ENCODE data around the gene GXYLT2. TPM values are rescaled to one million over a fixed set of nuclear protein-coding genes. Genes with fewer than 3 reads are reported as not detected.

Gene GXYLT2
- total and polyA plus RNA-seq, 5 experiments from 2014 or later = not detected

GRCh38 chr3:72872183-72872582, 15.7 kb upstream of the GXYLT2 start:
- peaks cover 0 to 6% (median 3%) of the 10 kb centered on the region in 5 donors for H3K27me3 Mint-ChIP-seq
- H3K9me3 Mint-ChIP-seq = peaks cover 0 to 3% (median 0%) of the 10 kb centered on the region in 9 donors

DNA sequence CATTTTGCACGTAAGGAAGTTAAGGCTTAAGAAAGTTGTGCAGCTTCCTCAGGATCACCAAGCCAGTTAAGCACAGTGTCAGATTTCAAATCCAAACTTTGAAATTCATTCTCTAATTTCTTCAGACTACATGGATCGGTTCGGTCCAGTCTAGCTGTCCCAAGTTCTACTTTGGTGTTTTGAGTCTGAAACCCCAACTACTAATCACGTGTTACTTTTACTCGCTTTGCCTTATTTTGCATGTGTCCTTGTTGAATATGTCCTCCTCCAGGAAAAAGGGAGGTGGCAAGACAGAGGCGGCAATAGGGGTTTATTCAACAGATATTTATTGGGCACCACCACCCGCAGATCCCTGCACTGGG, 522 bp upstream of the GXYLT2 start:
- Mint-ChIP-seq H3K27me3 (peaks cover 44 to 77% (median 68%) of the 10 kb centered on the region in 5 donors), H3K9me3 (peaks cover 0 to 17% (median 7%) of the 10 kb centered on the region in 9 donors), H3K27ac (no peak overlapping the region), H3K4me1 (peaks cover 9 to 22% (median 15%) of the 10 kb centered on the region in 4 donors), H3K36me3 (peaks cover 0 to 12% (median 7%) of the 10 kb centered on the region in 3 donors), H3K4me3 (peak overlapping the region; percentile 59 to 85 (median 78))
- ATAC-seq (no peak), DNase-seq (no peak)
- POLR2A ChIA-PET = no interaction called here

More at GRCh38 chr3:72872183-72872582, 15.7 kb upstream of the GXYLT2 start:
- no peak for ATAC-seq
- POLR2A ChIA-PET = no interaction called here
- DNase-seq = no peak
- no peak overlapping the region for H3K4me3 Mint-ChIP-seq
- H3K36me3 Mint-ChIP-seq = no peaks in the 10 kb centered on the region
- no peaks in the 10 kb centered on the region for H3K4me1 Mint-ChIP-seq
- H3K27ac Mint-ChIP-seq = peak overlapping the region in 1 of 10 donors; percentile 41

DNA sequence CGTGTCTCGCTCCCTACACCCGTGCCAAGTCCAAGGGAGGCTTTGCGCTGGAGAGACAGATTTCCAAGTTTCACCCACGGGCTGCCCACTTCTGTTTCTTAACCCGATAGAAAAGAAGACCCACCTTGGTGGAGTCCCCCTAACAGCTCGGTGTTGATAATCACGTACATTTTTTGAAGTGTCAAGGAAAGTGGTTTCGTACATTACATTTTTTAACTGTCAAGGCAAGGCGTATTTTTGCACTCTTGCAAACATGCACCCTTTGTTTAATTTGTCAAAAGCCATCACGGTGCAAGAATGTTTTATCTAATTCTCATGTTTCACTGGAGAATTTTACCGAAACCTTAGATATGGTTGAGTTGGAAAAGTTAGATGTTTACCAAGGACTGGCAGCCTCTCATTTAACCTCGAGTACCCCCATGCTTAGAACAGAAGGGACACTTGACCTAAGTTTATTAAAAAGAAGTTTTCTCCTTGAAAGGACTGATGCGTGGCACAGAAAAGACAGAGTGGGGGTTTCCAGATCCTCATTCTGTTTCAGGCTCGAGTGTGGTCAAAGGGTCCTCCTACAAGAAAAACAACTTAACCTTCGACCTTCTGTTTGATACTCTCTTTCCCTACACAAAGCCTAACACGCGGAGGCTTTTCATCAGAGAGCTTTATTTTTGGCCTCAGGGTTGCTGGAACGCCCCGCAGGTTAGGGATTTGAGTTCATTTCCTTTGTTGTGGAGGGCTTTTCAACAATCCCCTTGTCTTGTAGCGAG, 882 bp downstream of the GXYLT2 start:
- Mint-ChIP-seq H3K36me3 (peaks cover 0 to 4% (median 3%) of the 10 kb centered on the region in 3 donors), H3K4me1 (peaks cover 15 to 22% (median 15%) of the 10 kb centered on the region in 4 donors), H3K4me3 (peak overlapping the region; percentile 30 to 76 (median 62)), H3K27me3 (peaks cover 43 to 78% (median 73%) of the 10 kb centered on the region in 5 donors), H3K9me3 (peaks cover 0 to 6% (median 0%) of the 10 kb centered on the region in 9 donors), H3K27ac (no peak overlapping the region)
- DNase-seq (peak in 2 of 10 donors; percentile 10 to 13), ATAC-seq (peak in 1 of 2 donors; percentile 26)
- POLR2A ChIA-PET = no interaction called here

- H3K27me3 Mint-ChIP-seq = peaks cover 37 to 71% (median 70%) of the 10 kb centered on the region in 5 donors
- no peak overlapping the region for H3K27ac Mint-ChIP-seq
- no peak for ATAC-seq
- H3K4me1 Mint-ChIP-seq = peaks cover 15 to 22% (median 15%) of the 10 kb centered on the region in 4 donors
- H3K36me3 Mint-ChIP-seq = peaks cover 0 to 4% (median 3%) of the 10 kb centered on the region in 3 donors
- peak overlapping the region in 6 of 10 donors; percentile 52 to 70 (median 62) for H3K4me3 Mint-ChIP-seq
- H3K9me3 Mint-ChIP-seq = peaks cover 0 to under 1% (median 0%) of the 10 kb centered on the region in 9 donors
- POLR2A ChIA-PET = no interaction called here
- DNase-seq = no peak
These were observed 1.7 kb downstream of the GXYLT2 start for GRCh38 chr3:72889310-72890165.

DNA sequence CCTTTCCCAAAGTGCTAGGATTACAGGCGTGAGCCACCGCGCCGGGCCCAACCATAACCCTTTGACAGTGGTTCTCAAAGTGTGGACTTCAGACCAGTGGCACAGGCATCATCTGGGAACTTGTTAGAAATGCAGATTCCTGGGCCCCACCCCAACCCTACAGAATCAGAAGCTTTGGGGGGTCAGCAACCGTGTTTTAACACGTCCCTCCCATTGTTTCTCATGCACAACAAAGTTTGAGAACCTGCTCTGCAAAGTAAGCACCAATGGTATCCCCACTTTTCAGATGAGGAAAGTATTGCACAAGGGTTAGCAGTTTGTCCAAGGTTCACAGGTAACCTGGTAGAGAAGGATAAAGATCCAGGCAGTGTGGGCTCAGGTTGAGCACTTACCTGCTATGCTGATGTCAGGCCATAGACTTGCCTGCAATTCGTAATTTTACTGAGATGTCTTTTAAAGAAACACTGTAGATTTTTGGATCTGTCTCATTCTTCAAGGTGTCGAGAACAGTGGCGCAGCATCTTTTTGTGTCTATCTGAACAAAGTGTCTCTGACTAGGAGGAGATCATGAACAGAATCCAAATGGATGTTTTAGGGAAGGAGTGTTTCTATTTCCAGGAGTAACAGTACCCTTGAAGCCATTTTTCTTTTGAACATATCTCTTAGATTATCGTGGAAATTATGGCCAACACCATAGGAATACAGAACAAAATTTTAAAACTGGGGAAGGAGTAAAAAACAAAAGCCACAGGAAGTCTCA, 2.5 kb downstream of the GXYLT2 start:
- POLR2A ChIA-PET = no interaction called here
- no peak for DNase-seq
- Mint-ChIP-seq H3K4me3 (peak overlapping the region in 1 of 10 donors; percentile 34), H3K4me1 (peaks cover 15 to 22% (median 15%) of the 10 kb centered on the region in 4 donors), H3K9me3 (no peaks in the 10 kb centered on the region), H3K27ac (no peak overlapping the region), H3K27me3 (peaks cover 29 to 71% (median 62%) of the 10 kb centered on the region in 5 donors), H3K36me3 (peaks cover 0 to 4% (median 3%) of the 10 kb centered on the region in 3 donors)
- no peak for ATAC-seq

DNA sequence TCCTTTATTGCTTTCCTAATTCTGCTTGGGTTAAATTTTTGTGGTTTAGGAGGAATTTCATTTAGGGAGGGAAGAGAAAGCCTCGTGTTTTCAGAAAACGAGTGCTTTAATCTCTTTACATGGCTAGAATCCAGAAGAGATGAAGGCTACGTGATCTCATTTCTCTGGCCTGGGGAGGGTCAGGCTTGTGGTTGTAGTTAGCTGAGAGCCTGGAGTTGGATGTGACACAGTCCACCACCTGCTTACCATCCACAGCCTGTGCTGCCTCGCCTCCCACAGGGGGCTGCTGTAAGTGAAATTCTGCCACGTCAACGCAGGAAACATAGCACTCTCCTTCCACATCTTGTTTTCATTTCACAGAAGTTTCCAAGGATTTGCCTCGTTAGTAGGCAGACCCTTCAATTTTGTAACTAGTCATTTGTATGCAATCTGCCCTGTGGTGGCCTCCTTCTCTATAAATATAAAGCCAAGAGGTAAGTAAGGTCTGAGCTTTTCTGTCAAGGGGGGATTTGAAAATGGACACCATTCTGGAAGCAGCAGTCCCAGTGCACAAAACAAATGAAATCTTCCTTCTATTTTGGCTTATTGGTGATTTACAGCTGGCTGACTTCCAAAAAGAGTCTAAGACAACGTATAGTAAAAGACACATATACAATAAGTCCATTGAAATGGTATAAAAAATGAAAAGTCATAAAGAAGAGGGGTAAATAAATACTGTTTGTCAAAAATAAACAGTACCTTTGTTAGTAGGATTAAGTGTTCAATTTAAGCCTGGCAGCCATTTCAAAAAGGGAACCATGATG, 3.4 kb downstream of the GXYLT2 start:
- ATAC-seq (no peak), DNase-seq (no peak)
- Mint-ChIP-seq H3K27me3 (peaks cover 20 to 64% (median 53%) of the 10 kb centered on the region in 5 donors), H3K9me3 (no peaks in the 10 kb centered on the region), H3K27ac (no peak overlapping the region), H3K4me1 (peaks cover 15 to 22% (median 15%) of the 10 kb centered on the region in 4 donors), H3K36me3 (peaks cover 0 to 4% (median 3%) of the 10 kb centered on the region in 3 donors), H3K4me3 (peak overlapping the region in 1 of 10 donors; percentile 24)
- POLR2A ChIA-PET = interaction anchor here (0.6 kb wide), 1 partner anchor 131 kb away, joined by 5 read pairs; no protein-coding TSS in a partner anchor

DNA sequence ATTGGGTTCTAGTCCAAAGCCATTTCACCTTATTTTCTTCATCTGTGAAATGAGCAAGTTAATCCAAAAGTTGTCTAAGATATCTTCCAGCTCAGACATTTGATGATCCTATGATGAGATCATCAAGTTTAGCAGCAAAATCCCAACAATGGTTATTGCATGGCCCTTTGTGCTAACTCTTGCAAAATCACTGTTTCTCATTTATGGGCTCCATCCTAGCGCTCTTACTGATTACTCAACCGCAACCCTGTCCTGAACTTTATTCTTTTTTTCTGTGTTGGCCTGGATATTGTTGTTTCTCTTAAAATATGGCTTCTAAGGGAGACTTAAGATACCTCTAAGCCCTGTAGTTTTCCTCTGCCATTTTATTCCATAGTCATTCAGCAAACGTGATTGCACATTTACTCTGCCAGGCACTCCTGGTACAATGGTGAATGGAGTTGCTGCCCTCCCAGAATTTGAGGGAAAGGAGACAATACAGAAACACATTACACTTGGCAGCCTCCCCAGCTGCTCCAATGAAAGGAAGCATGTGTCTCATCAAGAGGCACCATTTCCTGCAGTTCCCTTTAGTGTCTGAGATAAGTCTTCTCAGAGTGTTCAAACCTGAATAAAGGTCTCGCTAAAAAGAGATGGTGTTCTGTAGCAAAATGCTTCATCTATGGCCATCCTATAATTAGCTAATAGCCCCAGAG, 4.4 kb downstream of the GXYLT2 start:
- H3K27me3 Mint-ChIP-seq = peaks cover 15 to 56% (median 43%) of the 10 kb centered on the region in 5 donors
- POLR2A ChIA-PET = interaction anchor here (0.6 kb wide), 1 partner anchor 130 kb away, joined by 5 read pairs; no protein-coding TSS in a partner anchor
- ATAC-seq (no peak), DNase-seq (no peak)
- H3K36me3 Mint-ChIP-seq = peaks cover 0 to 4% (median 0%) of the 10 kb centered on the region in 3 donors
- no peaks in the 10 kb centered on the region for H3K9me3 Mint-ChIP-seq
- peaks cover 11 to 19% (median 14%) of the 10 kb centered on the region in 4 donors for H3K4me1 Mint-ChIP-seq
- H3K27ac Mint-ChIP-seq = no peak overlapping the region
- H3K4me3 Mint-ChIP-seq = no peak overlapping the region

DNA sequence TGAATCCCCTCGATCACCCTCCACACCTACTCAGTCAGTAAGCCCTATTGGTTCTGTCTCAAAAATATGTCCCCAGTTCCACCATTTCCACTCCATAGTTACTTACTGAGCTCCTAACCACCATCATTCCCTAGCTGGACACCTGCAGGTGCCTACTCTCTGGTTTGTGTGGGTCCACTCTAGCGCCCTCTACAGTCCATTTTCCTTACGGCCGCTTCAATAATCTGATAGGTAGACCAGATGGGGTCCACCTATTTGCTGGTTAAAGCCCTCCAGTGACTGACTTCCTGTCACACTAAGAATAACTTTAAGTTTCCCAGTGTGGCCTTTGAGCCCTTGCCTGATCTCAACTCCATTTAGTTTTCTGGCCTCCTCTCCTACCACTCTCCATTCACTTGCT, 5.0 kb downstream of the GXYLT2 start:
- no peak overlapping the region for H3K27ac Mint-ChIP-seq
- POLR2A ChIA-PET = no interaction called here
- H3K4me3 Mint-ChIP-seq = no peak overlapping the region
- DNase-seq (no peak), ATAC-seq (no peak)
- H3K27me3 Mint-ChIP-seq = peaks cover 10 to 50% (median 37%) of the 10 kb centered on the region in 5 donors
- H3K36me3 Mint-ChIP-seq = no peaks in the 10 kb centered on the region
- H3K9me3 Mint-ChIP-seq = no peaks in the 10 kb centered on the region
- H3K4me1 Mint-ChIP-seq = peaks cover 5 to 13% (median 9%) of the 10 kb centered on the region in 4 donors

DNA sequence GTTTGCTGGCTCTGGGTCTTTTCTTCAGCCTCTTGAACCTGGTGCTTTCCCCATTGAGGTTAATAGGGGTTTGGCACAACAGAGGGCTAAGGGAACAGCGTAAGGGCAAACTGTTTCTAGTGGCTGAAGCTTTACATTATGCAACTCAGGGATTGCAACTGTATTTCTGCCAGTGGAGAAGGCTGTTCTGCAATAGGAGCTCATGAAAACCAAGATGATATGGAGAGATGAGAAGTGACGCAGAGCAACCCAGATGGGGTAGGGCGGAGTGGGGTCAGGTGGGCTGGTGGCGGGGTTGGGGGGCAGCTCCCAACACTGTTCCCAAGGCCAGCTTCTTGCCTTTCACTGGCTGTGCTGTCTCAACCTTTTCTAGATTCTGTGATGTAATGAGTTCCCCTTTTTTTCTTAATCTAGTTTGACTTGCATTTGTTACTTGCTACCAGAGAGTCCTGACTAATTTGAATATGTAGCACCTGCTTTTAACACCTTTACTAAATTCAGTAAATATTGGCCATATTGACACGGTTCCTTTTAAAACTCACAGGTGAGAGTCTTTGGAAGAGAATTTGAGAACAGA, 7.2 kb downstream of the GXYLT2 start:
- ATAC-seq (no peak), DNase-seq (no peak)
- Mint-ChIP-seq H3K9me3 (no peaks in the 10 kb centered on the region), H3K27ac (no peak overlapping the region), H3K36me3 (no peaks in the 10 kb centered on the region), H3K4me3 (no peak overlapping the region), H3K27me3 (peaks cover 7 to 38% (median 25%) of the 10 kb centered on the region in 5 donors), H3K4me1 (peaks cover 0 to 6% (median 0%) of the 10 kb centered on the region in 4 donors)
- POLR2A ChIA-PET = interaction anchor here (0.6 kb wide), 1 partner anchor 1084 kb away, joined by 6 read pairs; no protein-coding TSS in a partner anchor

- Mint-ChIP-seq H3K9me3 (peaks cover 0 to 3% (median 0%) of the 10 kb centered on the region in 9 donors), H3K4me3 (no peak overlapping the region)
- ATAC-seq = no peak
These were observed 9.3 kb downstream of the GXYLT2 start for GRCh38 chr3:72896996-72897757.

More at GRCh38 chr3:72896996-72897757, 9.3 kb downstream of the GXYLT2 start:
- Mint-ChIP-seq H3K4me1 (peaks cover 0 to 6% (median 0%) of the 10 kb centered on the region in 4 donors), H3K27ac (no peak overlapping the region), H3K27me3 (peaks cover 6 to 24% (median 19%) of the 10 kb centered on the region in 5 donors), H3K36me3 (peaks cover 0 to 4% (median 0%) of the 10 kb centered on the region in 3 donors)
- DNase-seq = no peak
- POLR2A ChIA-PET = no interaction called here

All from naive thymus-derived CD8-positive, alpha-beta T cell (primary cell).